GM21526 (cell line): ENCODE data around the gene CACYBP.
"Not testable (repeated sequence)": the region's sequence is repeated elsewhere in the genome, so short reads cannot be mapped to it uniquely, and the experiment has no call there.

Experiments
- ATAC-seq: cut with Tn5 transposase; IDR thresholded peaks from one replicate; pipeline ENCODE4 v1.9.1; 2021; ENCODE audit warnings: moderate library complexity; ENCODE audit not compliant: unreplicated experiment, low FRiP score

CACYBP gene

GRCh38 chr1:175005085-175005783, 5.5 kb downstream of the CACYBP start:
- no peak for ATAC-seq

DNA sequence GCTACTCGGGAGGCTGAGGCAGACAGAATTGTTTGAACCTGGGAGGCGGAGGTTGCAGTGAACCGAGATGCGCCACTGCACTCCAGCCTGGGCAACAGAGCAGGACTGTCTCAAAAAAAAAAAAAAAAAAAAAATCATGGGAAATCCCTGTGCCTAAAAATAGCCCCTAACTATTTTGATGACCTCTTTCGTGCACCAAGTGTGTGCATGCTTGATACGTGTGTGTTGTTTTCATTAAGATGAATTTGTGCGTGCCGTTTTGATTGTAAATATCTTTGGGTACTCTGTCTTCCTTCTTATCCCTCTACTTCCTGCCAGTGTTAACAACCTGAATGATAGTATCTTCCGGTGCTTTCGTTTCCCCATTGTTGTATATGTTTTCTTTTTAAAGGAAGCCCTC, 9.8 kb downstream of the CACYBP start:
- ATAC-seq = no peak

GRCh38 chr1:175013445-175013844, 13.7 kb downstream of the CACYBP start:
- ATAC-seq = no peak

GRCh38 chr1:175015243-175015642, 15.5 kb downstream of the CACYBP start:
- no peak for ATAC-seq

GRCh38 chr1:175019524-175019923, 19.8 kb downstream of the CACYBP start:
- ATAC-seq = no peak

DNA sequence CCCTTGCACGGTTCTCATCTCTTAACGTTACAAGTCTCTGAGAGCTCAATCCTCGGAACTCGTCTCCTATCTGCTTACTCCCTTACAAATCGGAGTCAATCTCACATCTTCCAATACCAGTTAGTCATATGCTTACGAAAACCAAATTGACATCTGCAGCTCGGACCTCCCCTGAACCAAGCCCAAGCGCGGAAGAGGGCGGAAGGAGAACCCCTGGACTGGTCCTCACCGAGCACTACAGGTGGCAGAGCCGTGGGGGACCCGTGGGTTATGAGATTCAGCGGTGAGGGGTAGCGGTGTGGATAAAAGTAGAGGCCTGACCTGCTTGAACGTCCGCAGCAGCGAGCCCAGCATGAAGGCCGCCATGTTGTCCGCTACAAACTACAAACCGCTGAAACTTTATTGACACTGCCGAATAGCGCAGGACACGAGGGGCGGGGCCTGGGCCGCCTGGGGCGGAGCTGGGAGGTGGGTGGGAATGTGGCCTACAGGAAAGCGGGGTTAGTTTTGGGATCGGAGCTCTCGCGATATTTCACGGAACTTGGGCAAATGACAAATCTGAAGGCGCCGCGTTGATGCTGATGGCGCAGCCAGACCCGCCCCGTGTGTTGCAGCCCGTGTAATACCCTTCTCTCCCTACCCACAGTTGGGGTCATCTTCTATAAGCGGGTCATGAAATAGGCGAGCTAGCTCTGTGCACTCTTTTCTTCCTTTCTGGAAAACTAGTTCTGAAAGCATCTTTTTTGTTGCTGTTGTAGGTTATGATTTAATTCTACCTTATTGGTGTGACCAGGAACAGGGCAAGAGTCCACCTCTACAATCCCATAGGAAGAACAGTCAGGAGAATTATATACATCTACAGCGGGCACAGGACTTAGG, 23.5 kb downstream of the CACYBP start, which contains the start of gene MRPS14:
Gene MRPS14 (minus strand): TSS at position 383 of the 879 bp plus-strand sequence. CDS start 17 bp downstream, at position 366.
- peak; percentile 87 for ATAC-seq

DNA sequence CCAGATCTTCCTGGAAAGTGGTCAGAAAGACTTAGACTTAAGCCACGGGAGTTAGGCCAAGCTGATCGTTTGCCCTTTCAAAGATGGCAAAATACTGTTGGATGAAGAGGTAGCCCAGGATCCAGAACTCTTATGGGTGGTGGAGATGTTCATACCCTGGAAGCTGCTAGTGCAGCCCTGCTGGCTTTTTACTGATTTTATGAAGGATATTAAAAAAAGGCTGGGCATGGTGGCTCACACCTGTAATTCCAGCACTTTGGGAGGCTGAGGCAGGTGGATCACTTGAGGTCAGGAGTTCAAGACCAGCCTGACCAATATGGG, 24.1 kb downstream of the CACYBP start:
- not testable (repeated sequence) for ATAC-seq

GRCh38 chr1:175024773-175025172, 25.0 kb downstream of the CACYBP start:
- no peak for ATAC-seq

GRCh38 chr1:175033953-175034352, 34.2 kb downstream of the CACYBP start:
- no peak for ATAC-seq

GRCh38 chr1:175034775-175035174, 35.0 kb downstream of the CACYBP start:
- ATAC-seq = no peak

- ATAC-seq = no peak
These were observed 36.1 kb downstream of the CACYBP start for GRCh38 chr1:175035865-175036264.

- no peak for ATAC-seq
These were observed 36.7 kb downstream of the CACYBP start for GRCh38 chr1:175036476-175036875.

GRCh38 chr1:175037416-175037815, 37.7 kb downstream of the CACYBP start:
- ATAC-seq = no peak

GRCh38 chr1:175040324-175040879, 40.7 kb downstream of the CACYBP start:
- ATAC-seq = no peak

GRCh38 chr1:175042650-175043049, 42.9 kb downstream of the CACYBP start:
- no peak for ATAC-seq

- no peak for ATAC-seq
These were observed 44.1 kb downstream of the CACYBP start for GRCh38 chr1:175043824-175044223.

GRCh38 chr1:175044591-175044990, 44.8 kb downstream of the CACYBP start:
- ATAC-seq = not testable (repeated sequence)

GRCh38 chr1:175045097-175045496, 45.4 kb downstream of the CACYBP start:
- no peak for ATAC-seq

- ATAC-seq = no peak
These were observed 45.8 kb downstream of the CACYBP start for GRCh38 chr1:175045519-175045918.

DNA sequence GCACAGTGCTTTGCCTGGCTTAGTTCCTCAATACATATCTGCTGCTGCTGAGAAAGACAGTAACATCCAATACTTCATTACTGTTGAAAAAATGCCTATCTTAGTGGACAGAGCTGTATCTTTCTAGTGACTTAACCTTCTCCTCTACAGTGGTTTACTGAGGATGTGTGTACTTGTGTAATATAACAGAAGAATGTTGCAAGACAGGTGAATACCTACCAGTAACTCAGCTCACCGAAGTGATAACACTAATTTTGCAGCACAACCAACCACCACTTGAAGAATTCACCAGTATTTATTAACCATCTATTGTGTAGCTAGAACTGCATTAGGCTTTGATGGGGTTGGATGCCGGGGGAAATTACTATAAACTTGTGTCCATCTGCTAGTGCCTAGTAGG, 51.2 kb downstream of the CACYBP start:
- ATAC-seq = no peak

DNA sequence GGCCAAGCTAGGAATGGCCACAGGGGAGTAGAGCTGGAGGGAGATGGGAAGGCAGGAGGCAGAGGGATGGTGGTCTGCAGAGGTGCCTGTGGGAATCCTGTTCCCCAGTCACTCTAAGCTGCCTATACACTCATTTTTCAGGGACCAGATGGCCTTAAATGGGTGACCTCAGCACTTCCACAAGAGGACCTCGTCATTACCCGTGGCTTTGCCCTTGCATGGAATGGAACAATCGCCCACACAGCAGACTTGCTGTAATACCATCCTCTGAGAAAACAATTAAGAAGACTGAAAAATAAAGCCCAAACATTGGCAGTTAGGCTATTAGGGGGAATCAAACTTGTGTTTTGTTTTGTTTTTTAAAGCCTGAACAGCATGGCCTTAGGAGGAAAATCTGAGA, 55.0 kb downstream of the CACYBP start:
- ATAC-seq = no peak
